Measurements from ENCODE around the gene TMEM151B. TPM values are rescaled to one million over a fixed set of nuclear protein-coding genes. Genes with fewer than 3 reads are reported as not detected.

The TMEM151B gene
- total RNA-seq, 2 donors from 2014 or later = 0.11 to 2.6 TPM

DNA sequence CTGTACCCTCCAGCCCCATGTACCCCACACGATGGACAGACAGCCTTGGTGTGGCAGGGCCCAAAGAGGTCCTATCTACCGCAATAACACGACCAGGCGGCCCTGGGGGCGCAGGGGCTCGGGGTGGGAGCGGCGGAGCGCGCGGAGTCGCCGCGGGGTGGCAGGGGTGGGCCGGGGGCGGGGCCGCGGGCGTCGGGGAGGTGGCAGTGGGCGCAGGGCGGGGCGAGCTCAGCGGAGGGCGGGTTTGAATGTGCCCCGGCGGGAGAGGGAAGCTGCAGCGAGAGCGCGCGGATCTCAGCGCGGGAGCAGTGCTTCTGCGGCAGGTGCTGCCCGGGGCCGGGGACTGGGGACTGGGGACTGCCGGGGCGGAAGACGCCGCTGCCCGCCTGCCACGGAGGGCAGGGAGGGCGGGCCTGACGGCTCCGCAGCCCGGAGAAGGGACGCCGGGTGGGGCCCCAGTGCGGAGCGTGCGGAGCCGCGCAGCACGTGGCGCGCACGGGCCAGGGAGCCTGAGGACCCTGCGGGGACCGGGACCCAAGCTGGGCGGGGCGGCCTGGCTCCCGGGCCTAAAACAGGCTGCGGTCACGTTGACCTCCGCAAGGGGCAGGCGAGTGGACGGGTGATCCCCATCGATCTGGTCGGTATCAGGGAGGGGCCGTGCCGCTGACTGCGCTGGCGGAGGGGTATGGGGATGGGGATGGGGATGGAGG lies 46.8 kb upstream of the TMEM151B start, which contains the start of gene SLC29A1:
Gene SLC29A1 (plus strand): TSS at position 277 of the 710 bp plus-strand sequence. CDS start 3,719 bp downstream, outside the sequence.
- H3K27ac ChIP-seq = peak within 1 kb of the TSS; percentile 98
- H3K9me3 ChIP-seq = no peaks in the 10 kb centered on the region
- H3K27me3 ChIP-seq = no peaks in the 10 kb centered on the region
- H3K4me1 ChIP-seq = peaks cover 0 to 91% of the 10 kb centered on the region in 2 donors
- no peak for DNase-seq (ENCODE audit: low spot score)
- peak within 1 kb of the TSS; percentile 55 to 67 for H3K4me3 ChIP-seq
- TF ChIP-seq, protein P1, sequence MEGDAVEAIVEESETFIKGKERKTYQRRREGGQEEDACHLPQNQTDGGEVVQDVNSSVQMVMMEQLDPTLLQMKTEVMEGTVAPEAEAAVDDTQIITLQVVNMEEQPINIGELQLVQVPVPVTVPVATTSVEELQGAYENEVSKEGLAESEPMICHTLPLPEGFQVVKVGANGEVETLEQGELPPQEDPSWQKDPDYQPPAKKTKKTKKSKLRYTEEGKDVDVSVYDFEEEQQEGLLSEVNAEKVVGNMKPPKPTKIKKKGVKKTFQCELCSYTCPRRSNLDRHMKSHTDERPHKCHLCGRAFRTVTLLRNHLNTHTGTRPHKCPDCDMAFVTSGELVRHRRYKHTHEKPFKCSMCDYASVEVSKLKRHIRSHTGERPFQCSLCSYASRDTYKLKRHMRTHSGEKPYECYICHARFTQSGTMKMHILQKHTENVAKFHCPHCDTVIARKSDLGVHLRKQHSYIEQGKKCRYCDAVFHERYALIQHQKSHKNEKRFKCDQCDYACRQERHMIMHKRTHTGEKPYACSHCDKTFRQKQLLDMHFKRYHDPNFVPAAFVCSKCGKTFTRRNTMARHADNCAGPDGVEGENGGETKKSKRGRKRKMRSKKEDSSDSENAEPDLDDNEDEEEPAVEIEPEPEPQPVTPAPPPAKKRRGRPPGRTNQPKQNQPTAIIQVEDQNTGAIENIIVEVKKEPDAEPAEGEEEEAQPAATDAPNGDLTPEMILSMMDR (IDR thresholded peaks at IDR 0.05) = peak in 1 of 2 donors; percentile 35
- no peaks in the 10 kb centered on the region for H3K36me3 ChIP-seq

DNA sequence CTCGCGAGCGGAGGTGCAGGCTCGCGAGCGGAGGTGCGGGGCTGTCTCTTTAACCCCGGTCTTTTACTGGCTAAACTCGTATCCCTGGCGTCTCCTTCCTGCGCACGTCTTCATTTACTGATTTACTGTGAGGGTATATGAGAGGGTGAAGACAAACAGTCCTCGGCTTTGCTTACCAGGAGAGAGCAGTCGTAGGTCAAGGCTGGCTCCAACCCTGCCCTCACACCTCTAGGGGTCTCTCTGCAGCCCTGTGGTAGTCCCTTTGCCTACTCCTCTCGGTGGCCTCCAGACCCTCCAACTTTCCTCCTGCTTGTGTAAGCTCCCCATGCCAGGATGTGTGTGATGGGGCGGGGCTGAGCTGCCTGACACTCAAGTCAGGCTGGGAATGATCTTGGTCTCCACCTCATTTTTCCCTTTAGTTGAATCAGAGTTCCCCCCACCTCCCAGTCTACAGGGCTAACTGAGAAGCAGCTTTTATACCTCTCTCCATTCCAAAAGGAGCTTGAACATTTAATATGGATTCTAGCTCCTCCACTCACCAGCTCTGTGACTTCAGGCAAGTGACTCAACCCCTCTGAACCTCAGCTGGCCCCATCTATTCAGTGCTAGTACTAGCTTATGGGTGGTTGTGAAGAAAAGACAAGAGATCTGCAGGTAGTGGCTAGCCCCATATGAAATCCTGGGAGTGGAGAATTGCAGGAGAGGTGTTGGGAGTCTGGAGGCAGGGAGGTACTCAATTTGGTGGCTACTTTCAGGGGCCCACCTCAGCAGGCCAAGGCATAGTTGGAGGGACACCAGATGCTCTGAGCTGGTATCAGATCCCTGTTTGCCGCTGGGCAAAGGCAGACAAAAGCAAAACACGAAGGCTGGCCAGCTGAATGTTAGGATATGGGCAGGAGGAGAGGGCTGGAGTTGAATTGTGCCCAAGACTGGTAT lies 46.0 kb upstream of the TMEM151B start:
- Histone ChIP-seq H3K36me3 (peaks cover under 1% of the 10 kb centered on the region), H3K4me1 (peaks cover 0 to 92% of the 10 kb centered on the region in 2 donors), H3K27me3 (no peaks in the 10 kb centered on the region), H3K27ac (peak overlapping the region; percentile 98), H3K4me3 (peak overlapping the region; percentile 55 to 67), H3K9me3 (no peaks in the 10 kb centered on the region)
- TF ChIP-seq, protein P1 (IDR thresholded peaks at IDR 0.05) = no peak
- DNase-seq (ENCODE audit: low spot score) = no peak

DNA sequence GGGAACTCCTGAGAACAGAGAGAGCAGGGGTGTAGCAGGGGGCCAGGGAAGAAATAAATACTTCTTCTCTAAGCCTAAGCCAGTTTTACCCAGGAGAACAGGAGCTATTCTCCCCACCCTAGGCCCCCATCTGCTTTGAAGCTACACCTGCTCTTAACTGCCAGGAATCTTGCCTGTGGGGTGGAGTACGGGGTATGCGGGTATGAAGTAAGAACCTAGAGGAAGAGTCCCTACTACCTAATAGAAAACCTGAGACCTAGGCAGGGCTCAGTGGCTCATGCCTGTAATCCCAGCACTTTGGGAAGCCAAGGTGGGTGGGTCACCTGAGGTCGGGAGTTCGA lies 45.3 kb upstream of the TMEM151B start:
- Histone ChIP-seq H3K4me1 (peaks cover 0 to 93% of the 10 kb centered on the region in 2 donors), H3K27me3 (no peaks in the 10 kb centered on the region), H3K9me3 (no peaks in the 10 kb centered on the region), H3K36me3 (peaks cover 7% of the 10 kb centered on the region), H3K27ac (peak overlapping the region; percentile 98), H3K4me3 (no peak overlapping the region)
- TF ChIP-seq, protein P1 (IDR thresholded peaks at IDR 0.05) = no peak
- DNase-seq (ENCODE audit: low spot score) = no peak

DNA sequence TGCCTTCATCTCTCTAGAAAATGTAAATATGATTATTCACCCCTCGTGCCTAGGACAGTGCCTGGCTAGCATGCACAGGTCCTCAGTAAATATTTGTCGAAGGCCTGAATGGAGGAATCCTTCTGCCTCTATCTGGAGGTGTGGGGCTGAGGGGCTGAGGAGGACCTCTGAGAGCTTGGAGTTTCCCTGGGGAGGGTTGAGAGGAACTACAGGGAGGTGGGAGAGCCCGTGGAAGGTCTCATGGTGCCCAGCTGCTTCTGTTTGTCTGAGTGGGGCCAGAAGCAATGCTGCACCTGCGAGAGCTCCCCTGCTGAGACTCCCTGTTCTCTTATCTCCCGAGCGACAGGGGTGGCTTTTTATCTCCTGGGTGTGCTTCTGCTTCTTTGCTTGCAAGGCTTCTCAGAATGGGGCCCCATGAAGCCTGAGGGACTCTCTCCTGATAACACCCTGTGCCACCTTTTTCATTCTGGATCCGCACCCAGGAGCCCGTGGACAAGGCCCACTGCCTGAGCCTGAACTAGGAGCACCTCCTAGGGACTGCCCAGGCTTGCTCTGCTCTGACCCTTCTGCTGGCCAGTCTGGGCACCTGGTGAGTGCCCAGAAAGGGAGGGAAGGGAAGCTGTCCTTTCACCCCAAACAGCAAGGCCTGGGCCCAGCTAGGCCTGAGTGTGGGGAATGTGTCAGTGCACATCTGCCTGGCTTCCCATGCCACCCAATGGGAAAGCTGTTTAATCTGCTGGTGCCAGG lies 44.5 kb upstream of the TMEM151B start:
- TF ChIP-seq, protein P1 (IDR thresholded peaks at IDR 0.05) = no peak
- DNase-seq (ENCODE audit: low spot score) = no peak
- Histone ChIP-seq H3K27ac (peak overlapping the region; percentile 98), H3K27me3 (no peaks in the 10 kb centered on the region), H3K36me3 (peaks cover 15% of the 10 kb centered on the region), H3K4me3 (no peak overlapping the region), H3K4me1 (peaks cover 0 to 95% of the 10 kb centered on the region in 2 donors), H3K9me3 (no peaks in the 10 kb centered on the region)

DNA sequence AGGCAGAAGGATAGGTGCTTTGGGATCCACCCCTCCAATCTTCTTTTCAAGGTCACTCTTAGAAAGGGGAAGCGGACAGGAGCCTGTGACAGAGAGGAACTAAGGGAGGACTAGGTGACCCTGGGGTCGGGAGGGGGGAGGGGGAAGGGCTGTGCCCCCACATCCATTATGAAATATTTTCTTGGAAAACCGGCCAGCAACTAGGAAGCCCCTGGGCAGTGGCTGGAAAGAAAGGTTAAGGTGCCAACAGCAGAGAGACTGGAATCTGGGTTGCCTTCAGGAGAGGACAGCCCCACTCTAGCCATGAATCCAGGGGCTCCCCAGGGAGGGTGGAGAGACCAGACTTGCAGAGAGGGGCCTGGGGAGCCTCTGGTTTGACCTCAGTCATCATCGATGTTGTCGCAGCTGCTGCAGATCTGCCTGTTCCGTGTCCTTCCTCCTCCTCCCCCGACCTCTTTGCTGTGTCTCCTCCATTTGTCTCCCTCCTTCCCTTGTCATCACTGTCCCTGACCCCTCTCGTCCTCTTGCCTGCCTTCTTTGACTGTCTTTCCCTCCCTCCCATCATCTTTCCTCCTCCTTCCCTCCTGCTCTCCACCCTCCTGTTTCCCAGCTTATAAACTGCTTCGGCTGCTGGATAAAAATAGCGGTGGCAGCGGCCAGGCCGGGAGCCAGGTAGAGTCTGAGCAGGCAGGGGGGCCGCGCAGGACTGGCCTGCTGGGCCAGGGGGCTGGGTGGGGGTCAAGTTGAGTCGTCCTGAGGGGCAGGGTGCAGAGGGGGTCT lies 43.7 kb upstream of the TMEM151B start:
- Histone ChIP-seq H3K9me3 (no peaks in the 10 kb centered on the region), H3K27me3 (no peaks in the 10 kb centered on the region), H3K4me1 (peaks cover 0 to 90% of the 10 kb centered on the region in 2 donors), H3K36me3 (peaks cover 23% of the 10 kb centered on the region), H3K27ac (peak overlapping the region; percentile 98), H3K4me3 (peak overlapping the region; percentile 8 to 39)
- TF ChIP-seq, protein P1 (IDR thresholded peaks at IDR 0.05) = no peak
- DNase-seq (ENCODE audit: low spot score) = no peak

Measured in right atrium auricular region (tissue), 2 donors.